Measurements from ENCODE around the gene CSE1L.
A peak's percentile ranks its signal among the peaks of the same experiment; 100 is the strongest.
"Not testable (repeated sequence)": the region's sequence is repeated elsewhere in the genome, so short reads cannot be mapped to it uniquely, and the experiment has no call there.

Gene CSE1L

DNA sequence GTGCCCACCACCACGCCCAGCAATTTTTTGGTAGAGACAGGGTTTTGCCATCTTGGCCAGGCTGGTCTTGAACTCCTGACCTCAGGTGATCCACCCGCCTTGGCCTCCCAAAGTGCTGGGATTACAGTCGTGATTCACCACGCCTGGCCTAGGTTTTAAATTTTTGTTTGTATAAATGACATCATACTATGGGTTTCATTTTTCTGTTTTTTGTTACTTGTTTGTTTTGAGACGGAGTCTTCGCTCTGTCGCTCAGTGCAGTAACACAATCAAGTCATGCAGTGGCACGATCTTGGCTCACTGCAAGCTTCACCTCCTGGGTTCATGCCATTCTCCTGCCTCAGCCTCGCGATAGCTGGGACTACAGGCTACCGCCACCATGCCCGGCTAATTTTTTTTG lies 36.2 kb downstream of the CSE1L start:
- DNase-seq: not testable (repeated sequence)

DNA sequence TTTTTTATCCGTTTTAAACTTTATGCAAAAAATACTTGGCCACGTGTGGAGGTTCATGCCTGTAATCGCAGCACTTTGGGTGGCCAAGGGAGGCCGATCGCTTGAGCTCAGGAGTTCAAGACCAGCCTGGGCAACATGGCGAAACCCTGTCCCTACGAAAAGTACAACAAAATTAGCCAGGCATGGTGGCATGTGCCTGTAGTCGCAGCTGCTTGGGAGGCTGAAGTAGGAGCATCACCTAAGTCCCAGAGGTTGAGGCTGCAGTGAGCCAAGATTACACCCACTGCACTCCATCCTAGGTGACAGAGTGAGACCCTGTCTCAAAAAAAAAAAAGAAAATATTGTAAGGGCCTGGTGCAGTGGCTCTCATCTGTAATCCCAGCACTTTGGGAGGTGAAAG lies 45.0 kb downstream of the CSE1L start:
- DNase-seq: no peak

DNA sequence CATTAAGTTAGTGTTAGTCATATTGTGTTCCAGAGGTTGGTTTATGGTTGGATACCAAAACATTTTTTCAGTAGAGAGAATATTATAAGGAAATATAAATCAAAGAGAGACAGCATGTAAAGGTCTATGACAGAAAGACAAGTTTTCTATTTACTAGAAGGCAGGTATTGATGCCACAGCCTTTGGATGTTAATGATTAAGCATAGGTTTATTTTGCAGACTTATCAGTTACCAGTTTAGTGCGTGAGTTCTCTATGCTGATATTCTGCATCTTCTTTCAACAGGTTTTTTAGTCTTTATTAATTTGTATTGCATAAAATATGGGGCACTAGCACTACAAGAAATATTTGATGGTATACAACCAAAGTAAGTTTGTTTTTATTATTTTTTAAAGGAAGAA lies 45.6 kb downstream of the CSE1L start:
- no peak for DNase-seq

DNA sequence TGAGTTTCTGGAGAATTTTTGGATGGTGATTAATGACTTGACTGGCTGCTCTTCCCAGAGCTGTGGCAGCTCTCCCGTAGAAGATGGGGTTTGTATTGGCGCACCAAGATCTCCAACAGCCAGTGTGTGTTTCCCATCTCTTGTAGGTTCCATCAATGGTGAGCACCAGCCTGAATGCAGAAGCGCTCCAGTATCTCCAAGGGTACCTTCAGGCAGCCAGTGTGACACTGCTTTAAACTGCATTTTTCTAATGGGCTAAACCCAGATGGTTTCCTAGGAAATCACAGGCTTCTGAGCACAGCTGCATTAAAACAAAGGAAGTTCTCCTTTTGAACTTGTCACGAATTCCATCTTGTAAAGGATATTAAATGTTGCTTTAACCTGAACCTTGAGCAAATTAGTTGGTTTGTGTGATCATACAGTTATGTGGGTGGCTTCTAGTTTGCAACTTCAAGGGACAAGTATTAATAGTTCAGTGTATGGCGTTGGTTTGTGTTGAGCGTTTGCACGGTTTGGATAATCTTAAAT lies 50.2 kb downstream of the CSE1L start:
- DNase-seq: no peak

DNA sequence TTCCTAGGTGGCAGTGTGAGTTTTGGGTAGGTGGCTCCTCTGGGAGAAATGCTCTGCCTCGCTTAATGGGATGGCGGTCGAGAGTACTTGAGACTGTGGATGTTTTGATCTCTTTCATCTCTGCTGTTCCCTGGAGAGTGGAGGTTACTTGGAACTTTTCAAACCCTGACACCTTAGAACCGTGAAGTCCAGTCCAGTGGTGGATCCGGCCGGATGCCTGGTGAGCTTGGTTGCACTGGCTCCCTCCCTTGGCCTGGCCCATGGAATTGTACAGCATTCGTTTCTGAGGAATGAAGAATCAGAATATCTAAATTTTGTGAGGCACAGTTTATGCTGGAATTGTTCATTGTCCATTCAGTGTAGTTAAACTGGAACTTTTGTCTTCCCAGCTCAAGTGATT lies 51.0 kb downstream of the CSE1L start:
- no peak for DNase-seq

DNA sequence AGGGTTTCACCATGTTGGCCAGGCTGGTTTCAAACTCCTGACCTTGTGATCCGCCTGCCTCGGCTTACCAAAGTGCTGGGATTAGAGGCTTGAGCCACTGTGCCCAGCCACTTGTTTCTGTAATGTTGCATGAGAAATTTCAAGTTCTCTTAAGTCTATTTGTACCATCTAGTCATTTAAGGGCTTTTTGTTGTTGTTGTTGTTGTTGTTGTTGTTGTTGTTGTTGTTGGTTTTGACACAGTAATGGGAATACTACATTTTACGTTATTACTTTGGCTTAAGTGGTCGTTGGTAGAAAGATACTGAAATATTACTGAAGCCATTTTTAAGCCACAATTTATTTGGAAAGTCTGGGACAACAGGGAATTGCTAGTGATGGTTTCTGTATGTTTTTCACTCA lies 52.0 kb downstream of the CSE1L start:
- DNase-seq: no peak

DNA sequence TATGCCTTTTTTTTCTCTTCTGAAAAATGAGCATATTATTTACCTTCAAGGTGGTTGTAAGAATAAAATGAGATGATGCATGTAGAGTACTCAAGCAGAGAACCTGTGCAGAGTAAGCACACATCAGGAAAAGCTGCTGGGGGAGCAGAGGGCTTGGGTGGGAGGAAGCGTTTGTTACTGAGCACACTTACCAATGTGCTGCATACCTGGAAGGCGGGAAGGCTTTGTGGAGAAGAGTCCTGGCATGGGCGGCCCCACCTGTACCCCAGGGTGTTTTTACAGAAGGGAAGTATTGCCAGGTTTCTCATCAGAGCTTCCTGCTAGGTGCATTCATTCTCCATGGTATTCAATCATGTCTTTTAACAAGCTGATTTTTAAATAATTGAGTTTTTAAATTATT lies 52.9 kb downstream of the CSE1L start:
- no peak for DNase-seq

DNA sequence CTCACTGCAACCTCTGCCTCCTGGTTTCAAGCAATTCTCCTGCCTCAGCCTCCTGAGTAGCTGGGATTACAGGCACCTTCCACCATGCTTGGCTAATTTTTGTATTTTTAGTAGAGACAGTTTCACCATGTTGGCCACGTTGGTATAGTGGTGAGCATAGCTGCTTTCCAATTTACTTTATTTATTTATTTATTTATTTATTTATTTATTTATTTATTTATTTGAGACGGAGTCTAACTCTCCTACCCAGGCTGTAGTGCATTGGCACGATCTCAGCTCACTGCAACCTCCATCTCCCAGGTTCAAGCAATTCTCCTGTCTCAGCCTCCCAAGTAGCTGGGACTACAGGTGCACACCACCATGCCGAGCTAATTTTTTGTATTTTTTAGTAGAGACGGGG lies 54.2 kb downstream of the CSE1L start:
- DNase-seq: not testable (repeated sequence)

DNA sequence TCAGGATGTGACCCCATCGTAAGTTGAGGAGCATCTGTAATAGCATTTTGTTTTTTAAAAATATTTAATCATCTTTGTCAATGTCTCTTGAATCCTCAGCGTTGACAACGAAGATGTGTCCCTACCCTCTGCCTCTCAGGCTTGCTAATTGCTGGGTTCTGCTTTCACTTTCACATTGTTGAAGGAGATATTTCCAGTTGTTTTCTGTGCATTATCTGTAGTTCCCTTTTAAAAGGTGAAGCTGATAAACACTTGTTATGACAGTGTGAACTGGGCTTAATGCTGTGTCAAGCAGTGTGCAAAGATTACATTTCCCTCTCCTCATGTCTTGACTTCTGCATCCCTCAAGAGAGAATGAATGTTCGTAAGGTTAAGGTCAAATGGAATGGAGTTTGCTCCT lies 54.9 kb downstream of the CSE1L start:
- DNase-seq: no peak

DNA sequence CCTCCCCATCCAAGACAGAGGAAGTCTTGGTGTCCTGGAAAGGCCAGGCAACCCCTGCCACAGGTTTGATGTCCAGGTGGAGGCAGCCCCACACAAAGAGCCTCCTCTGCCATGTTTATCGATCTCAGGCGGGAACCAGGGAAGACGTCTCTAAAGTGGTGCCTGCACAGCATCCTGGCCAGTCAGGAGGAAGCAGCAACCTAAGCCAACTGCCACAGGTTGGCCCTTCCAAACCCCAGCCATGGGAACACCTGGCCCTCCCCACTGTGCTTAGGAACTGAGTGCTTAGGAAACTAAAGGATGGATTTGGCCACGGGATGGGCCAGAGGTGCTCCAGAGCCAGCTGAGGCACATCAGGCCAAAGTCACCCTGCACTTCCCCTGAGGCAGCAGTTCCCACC lies 56.9 kb downstream of the CSE1L start:
- no peak for DNase-seq

DNA sequence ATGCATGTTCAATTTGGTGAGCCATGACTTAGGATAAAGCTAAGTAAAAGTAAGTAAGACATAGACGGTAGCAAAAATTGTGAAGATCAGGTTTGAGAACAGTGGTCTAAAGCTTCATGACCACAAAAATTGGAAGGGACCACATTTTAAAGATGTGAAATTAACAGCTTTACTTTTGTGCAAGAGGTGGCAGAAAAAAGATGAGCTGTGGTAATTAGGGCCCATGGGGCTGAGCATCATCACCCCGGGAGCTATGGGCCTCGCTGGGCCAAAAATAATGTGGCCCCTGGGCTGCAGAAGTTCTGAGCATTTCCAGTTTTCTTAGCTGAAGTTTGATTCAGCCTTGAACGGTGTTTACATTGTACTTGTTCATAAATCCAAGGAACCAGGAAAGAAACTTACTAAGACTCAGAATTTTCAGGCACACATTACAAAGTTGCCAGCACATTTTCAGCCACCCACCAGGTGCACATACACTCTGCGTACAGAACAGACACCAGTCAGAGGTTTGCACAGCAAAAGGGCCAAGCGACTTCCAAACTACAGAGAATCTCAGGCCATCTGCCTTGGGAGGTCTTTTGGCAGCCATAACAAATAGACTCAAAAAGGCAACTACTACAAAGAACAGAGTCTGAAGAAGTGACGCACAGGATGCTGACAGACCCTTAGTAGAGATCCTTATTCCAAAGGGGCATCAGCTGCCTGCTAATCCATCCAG lies 57.7 kb downstream of the CSE1L start:
- DNase-seq: peak; percentile 46

DNA sequence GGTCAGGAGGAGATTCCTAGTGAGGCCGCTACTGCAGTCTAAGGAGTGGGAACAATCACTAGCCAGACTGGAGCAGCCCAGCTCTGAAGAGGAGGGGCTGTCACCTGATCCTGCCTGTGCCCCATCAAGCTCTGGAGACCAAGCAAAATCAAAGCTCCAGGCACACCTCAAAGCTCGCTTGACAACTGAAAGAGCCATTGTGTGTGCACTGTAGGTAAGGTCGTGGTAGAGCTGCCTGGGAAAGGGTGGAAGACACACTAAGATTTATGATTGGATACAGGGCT lies 58.2 kb downstream of the CSE1L start:
- DNase-seq: peak; percentile 54

DNA sequence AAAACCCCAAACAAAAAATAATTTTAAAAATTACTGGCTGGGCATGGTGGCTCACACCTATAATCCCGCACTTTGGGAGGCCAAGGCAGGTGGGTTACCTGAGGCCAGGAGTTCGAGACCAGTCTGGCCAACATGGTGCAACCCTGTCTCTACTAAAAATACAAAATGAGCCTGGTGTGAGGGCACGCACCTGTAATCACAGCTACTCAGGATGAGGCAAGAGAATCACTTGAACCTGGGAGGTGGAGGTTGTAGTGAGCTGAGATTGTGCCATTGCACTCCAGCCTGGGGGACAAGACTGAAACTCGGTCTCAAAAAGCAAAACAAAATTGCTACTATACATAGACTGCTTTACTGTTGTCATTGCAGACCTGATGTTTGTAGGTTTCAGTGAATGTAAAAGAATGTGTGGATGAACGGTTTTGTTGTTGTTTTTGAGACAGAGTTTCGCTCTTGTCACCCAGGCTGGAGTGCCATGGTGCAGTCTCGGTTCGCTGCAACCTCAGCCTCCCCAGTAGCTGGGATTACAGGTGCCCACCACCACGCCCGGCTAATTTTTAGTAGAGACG lies 59.0 kb downstream of the CSE1L start:
- DNase-seq: not testable (repeated sequence)

DNA sequence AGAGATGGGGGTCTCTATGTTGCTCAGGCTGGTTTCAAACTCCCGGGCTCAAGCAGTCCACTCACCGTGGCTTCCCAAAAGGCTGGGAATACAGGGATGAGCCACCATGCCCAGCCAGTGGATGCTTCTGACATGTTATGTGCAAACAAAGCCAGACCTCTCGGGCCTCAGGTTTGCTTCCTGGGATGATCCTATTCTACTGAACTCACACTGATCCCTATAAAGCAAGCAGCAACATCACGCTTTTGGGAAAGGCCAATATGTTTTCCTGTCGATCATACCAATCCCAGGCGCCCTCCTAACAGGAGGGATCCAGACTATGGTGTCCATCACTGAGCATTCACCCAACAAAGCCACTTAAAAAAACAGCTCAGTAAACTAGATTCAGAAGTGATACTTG lies 60.2 kb downstream of the CSE1L start:
- DNase-seq: no peak

DNA sequence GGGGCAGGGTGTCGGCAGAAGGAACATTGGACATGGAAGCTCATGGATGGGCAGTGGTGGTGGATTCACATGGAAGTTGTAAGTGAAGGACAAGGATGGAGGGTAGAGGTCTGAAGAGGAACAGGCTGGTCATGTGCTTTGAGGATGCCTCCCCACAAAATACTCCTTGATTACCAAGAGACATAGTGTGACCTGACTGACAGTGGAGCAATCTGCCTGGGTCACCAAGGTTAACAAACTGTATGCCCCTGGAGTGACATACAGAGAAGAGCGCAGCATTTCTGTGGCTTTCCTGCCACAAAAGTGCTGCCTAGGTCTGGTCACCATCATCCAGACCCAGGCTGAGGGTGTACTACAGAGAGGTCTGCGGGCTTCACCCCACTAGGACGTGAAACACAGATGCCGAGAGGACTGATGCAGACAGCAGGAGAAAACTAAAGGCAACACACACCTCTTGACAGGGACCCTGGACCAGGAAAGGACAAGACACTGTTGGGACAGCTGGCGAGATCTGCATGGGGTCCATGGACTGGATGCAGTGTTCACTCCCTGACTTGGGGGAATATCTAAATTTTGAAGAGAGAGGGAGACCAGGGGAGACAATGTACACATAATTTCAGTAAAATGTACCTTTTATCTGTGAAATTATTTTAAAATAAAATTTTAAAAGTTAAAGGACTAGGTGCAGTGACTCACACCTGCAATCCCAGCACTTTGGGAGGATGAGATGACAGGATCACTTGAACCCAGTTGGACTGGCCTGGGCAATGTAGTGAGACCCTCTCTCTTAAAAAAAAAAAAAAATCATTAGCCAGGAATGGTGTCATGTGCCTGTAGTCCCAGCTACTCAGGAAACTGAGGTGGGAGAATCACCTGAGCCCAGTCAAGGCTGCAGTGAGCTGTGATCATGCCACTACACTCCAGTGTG lies 64.9 kb downstream of the CSE1L start:
- no peak for DNase-seq

DNA sequence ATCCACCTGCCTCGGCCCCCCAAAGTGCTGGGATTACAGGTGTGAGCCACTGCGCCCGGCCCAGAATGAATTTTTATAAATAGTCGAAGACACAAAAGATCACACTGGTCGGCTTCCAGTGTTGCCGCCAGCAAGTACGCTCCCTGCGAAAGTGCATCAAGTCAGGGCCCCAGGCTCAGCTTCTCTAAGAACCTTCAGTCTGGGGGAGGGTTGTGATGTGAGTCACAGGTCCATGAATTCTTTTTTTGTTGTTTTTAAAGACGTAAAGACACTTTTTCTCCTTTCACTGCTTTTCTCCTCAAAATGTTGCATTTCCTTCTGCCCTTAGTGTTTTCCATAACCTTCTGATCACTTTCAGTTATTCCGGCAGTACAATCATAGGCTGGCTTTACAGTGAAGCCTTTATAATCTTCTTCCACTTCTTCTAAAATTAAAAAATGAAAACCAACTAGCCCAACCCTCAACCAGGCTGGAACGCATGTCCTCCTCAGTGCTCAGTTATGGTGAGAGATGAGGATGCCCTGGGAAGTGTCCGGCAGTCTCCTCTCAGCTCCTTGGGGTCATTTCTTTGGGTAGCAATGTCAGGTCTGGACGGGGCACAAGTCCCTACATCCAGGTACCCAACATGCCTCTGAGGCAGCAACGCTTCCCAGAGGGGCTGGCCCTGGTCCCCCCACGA lies 66.6 kb downstream of the CSE1L start:
- no peak for DNase-seq

DNA sequence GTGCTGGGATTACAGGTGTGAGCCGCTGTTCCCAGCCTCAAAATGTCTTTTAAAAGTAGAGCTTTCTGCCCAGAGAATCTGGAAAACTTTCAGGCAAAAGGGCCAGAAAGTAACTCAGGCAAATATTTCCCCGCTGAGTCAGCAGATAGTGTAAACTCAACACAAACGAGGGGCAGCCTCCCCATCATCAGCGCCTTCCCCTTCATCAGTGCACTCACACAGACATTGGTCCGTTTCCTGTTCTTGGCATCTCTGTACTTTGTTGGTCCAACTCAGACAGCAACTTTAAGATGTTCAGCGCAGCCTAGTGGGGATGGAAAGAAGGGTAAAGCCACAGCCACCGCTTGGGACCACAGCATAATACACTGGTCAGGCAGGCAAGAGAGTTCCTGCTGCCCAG lies 69.5 kb downstream of the CSE1L start:
- no peak for DNase-seq

DNA sequence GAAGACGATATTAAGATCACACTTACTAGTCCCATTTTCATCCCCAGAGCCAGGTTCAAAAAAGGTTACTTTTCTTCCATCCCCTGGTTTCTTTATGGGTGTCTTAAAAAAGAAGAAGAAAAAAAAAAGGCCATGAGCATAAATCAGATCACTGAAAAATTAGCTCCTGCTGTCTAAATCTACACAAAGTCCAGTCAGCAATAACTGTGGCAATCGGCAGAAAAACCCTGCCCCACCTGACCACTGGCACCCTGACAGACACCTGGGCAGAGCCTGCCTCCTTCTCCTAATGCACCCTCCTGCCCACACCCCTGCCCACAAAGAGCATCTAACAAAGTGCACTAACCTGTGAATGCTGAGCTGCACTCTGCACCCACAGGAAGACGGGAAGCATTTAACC lies 72.2 kb downstream of the CSE1L start:
- DNase-seq: no peak

DNA sequence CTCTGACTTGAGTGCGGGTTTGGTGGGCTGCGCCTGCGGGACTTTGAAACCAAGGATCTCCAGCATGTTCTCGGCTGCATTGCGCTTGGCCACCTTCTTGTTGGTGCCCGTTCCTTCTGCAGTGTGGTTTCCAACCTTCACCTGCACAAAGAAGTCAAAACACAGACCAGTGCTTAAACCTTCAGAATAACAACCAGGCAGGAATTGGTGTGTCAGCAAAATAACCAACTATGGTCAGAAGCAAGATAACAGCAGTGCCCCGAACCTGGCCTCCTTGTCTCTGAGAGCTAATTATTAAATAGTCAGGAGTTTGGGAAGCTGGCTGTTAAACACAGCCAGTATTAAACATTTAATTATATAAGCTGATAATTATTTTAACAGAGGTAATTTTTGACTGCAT lies 73.9 kb downstream of the CSE1L start:
- no peak for DNase-seq

DNA sequence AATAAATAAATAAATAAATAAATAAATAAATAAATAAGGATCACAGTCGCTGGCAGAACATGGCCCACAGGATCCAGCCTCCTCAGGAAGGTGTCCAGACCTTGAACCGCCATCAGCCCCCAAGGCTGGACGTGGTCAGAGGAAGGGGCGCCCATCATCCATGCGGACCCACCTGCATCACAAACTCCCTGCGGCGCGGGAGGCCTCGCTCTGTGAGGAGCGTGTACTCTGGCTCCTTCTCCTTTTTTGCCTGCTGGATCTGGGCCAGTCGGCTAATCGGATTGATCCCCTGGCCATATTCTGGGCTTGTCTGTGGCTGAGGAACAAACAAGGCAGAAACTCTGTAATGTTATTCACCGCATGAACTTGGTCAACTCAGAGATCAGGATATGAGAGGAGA lies 76.8 kb downstream of the CSE1L start:
- no peak for DNase-seq

DNA sequence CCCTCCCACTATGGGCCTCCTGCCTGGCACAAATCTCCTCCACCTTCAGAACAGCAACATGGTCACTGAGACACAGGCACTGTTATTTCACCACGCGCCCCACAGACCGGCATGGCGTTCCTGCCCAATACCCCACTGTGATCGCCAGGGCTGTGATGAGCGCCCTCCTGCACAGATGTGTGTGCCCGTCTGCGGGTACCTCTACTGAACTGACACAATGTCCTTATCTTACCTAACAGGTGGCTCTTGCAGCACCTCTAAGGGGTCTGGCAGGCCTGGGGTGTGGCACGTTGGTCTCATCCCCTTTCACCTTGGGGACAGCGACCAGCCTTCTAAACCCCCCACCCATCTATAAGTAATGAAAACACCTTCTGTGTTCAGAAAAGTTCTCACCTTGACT lies 77.9 kb downstream of the CSE1L start:
- DNase-seq: no peak

DNA sequence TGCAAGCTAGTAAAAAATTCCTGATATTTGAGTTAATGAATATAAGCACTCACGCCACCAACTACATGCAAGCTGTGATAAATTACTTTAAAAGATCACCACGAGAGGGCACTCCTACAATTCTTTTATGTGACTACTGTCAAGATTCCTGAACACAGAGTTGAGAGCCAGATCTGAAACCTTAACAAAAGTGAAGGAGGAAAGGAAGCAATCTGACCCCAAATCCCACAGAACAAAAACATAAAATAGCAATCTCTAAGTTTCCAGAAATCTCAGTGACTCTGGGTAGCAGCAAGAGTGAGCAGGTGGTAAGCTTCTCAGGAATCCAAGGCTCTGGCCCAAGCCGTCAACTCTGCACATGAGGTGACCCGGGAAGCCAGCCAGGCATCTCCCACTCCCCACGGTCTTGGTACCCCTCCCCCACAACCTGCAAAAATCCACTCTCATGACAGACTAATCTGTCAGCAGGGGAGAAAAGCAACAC lies 86.9 kb downstream of the CSE1L start:
- DNase-seq: peak; percentile 62

DNA sequence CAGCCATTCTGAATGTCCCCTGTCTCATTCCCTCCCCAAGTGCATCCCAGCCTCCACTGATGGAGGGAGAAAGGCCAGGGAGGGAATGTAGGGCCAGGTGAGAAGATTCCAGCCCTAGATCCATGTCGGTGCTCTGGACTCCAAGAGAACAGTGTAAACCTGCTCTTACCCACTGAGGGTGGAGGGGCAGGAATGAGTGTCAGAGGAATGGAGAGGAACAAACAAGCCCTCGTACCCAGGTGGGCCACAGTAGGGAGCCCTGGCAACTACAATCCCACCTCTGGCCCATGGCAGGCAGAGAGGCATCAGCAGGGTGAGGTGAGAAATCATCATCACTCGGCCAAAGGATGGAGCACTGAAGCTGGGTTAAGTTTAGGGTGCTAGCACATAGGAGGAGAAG lies 87.5 kb downstream of the CSE1L start:
- no peak for DNase-seq

Data from NCI-H2171 treated with DMSO at 0.1 percent for 48 hours (cell line).